ENCODE results near the gene OR5AU1.

The OR5AU1 gene

DNA sequence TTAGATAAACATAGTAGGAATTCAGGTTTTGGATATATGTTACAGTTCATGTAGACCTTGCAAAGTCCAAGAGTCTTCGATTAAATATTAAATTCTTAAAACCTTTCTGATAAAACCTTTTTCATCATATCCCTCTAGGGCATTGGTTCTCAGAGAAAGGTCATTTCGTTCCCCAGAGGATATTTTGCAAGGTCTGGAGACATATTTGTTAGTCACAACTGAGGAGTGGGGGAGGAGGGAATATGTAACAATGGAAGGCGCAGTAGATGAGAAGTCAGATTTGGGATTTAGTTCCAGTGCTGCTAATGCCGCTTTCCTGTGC lies 49.7 kb downstream of the OR5AU1 start:
- no peak for DNase-seq

DNA sequence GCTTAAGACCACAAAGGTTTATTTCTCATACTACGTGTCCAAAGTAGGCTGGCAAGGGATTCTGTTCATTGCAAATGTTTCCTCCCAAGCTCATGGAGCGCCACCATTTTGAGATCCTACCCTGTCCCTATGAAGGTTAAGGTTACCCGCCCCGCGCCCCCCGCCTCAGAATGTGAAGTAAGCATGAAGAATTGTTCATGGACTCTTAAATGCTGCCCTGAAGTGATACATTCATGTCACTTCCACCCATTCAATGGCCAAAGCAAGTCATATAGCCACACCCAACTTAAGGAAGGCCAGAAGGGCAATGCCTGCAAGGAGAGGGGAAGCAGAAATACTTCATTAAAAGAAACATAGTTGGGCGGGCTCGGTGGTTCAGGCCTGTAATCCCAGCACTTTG lies 50.8 kb downstream of the OR5AU1 start:
- DNase-seq = no peak

Data from NCI-H446 treated with DMSO at 0.1 percent for 48 hours (cell line).